ENCODE data around the gene CFAP100.

The CFAP100 gene

DNA sequence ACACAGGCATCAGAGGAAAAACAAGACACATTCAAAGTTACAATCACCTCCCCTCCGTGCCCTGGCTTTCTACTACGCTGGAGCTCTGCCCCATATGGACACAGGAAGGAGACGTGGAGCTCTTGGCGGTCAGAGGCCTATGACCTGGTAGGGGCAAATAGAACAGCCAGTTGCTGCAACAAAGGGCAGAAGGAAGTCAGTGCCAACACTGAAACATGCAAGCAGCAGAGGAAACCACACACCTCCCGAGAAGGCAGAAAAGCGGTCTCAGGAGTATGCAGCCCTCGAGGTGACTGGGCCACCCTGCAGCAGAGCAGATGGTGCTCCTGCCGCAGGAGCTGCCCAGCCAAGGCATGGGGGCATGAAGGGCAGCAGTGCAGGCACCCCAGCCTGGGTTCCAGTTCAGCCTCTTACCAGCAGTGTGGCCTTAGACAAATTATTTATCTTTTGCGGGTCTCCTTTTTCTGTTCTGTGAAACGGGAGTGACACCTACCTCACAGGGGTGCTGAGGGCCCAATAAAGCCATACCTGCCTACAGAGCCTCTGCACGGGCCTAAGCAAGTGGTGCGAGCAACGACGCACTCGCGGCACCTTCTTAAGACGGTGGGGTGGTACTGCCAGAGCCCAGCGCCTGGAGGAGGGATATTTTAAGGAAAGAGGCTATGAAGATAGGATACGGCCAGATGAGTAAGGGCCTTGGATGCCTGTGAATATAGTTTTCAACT lies 72.3 kb downstream of the CFAP100 start:
- DNase-seq: no peak

DNA sequence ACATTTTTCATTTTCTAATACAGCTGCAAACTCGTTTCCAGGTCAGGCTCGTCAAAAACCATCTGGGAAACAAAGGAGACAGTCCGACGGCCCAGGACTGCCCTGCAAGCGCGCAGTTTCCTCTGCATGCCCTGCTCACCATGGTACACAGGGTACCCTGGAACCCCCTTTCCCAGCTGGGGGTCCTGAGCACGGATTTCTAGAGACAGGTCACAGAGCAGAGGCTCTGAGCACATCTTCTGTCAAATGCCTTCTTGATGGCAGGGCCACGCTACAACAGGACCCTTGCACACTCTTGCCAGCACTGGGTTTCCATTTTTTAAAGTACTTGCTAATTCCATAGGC lies 72.9 kb downstream of the CFAP100 start:
- DNase-seq: no peak

DNA sequence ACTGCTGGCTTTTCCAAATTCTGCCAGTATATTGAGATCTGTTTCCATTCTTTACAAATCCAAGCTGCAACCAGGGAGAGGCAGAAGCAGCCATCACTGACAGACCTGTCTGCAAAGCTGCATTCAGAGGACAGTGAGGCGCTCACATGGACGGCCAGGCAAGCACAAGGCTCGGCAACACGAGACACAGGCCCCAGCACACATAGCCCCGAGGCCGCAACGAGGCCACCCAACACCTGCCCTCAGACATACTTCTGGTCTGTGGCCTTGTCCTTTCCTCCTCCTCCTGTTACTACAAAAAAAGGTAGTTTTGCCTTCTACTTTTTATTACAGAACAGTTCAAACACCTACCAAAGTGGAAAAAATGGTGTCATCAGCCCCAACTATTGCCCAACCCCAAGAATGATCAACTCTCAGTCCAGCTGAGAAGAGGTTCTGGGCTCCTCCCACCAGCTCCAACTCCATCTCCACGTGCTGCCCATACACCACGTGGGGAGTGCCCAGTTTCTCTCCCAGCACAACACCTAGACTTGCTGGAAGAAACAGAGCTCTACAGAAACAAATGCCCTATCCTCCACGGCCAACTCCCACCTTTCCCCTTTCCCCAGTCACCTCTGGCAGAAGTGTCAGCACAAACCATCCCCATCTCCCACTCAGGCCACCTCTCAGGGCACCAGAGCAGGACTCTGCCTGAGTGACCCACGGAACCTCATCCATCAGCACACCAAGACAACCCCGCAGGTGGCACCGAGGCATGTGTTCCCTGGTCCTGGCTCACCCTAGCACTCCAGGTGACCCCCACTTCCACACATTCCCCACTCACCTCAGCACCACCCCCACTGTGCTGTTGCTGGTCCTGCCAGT lies 73.6 kb downstream of the CFAP100 start:
- DNase-seq: no peak

DNA sequence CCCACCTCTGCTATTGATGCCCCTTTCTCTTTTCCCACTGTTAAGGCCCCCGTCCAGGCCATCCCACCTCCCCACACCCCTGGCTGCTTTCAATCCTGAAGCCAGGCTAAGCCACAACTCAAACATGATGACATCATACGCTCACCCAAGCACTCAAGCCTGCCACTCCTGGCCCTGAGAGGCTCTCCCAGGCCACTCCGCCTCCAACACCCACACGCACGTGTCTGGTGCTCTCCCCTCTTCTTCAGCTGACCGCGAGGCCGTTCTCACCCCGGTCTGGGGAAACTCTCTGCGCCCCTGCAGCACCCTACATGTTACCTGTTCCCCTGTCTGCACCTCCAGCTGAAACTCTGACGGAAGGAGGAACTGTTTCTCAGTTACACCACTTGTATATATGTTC lies 74.8 kb downstream of the CFAP100 start:
- no peak for DNase-seq

DNA sequence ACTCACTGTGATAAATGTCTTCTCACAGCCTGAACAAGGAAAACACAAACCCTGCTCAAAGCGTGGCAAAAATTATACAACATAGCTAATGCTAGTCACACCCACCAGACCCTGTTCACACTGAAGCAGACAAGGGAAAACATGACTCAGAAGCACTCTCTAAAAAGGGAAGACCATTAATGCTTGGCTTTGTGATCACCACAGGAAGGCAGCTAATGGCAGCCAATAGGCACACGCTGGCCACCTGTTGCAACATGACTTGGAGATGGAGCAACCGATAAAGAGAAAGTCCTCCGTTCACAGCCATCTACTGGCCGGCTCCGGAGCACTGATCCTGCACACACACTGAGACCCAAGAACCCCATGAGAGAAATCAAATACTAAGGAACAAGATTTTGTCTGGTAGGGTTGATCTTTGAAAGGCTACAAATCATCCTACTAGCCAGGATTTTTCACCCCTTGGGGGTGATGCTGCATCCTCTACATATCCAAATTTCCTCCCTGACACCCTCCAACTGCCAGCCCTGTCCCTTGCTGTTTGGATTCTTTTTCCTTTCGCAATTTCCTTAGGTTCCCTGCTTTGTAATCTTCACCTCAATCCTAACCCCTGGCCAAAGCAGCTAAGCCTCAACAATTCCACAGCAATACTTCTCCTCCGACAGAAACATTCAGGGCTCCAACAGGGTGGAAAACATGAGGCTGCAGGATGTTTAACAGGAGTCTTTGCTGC lies 77.7 kb downstream of the CFAP100 start:
- DNase-seq: peak; percentile 63

DNA sequence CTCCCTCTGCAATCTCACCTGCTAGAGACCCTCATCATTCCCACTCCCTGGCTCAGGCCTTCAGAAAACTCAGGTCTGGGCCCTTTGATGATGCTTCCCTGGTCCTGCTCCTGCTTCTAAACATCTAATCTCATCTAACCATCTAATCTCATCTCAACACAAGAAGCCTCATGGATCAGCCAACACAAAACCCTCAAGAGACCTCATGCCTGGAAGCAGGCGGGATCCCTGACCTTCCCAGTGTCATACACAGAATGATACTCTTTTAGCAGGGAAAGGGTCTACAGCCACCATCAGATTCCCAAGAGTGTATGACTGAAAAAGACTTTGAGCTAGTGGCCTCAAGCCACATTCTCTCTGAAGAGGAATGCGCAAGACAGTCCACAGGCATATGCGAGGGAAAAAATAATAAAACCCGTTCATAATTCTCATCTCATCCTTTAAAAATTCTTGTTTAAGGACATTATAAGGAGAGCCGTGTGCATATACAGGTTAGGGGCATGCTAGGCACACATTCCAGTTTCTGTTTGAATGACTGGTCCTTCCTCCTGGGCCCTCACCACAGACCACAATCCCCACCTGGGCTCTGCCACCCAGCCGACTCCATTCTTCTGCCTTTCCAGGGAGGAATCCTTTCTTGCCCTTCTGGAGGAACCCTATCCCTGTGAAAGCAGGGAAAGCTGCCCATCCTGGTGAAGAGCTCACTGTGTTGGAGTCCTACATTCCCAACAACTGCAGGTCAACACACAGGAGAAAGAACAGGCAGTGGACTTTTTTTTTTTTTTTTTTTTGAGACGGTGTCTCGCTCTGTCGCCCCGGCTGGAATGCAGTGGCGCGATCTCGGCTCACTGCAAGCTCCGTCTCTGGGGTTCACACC lies 78.8 kb downstream of the CFAP100 start:
- no peak for DNase-seq

DNA sequence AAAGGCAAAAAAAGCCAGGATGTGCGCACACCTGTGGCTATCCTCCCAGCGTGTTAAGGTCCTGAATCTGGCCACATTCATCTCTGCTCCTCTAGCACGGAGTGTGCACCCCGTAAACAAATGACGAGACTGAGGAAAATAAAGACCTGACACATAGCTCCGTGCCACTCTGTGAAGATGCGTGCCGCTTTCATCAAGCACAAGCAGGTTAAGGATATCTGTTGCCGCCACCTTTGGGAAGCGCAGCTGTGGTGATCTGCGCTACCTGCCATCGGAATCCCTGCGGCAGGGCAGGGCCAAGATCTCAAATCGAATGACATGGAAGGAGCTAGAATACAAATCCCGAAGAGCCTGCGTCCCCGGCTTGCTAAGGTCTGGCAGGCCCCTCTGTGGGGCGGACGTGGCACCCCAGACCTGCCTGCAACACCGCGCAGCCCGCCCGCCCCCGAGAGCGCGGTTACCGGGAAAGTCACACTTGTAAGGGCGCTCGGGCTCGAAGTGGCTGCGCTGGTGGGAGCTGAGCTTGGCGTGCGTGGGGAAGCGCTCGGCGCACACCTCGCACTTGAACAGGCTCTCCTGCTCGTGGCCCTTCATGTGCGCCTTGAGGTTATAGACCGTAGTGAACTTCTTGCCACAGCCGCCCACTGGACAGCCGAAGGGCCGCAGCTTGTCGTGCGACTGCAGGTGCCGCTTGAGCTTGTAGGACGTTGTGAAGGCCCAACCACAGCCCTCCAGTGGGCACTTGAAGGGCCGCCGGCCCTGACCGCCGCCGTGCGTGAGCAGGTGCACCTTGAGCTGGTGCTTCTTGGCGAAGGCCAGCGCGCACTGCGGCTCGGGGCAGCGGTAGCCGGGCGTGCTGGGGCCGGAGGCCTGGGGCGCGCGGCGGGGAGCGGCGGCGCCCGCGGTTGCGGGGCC lies 80.0 kb downstream of the CFAP100 start:
- DNase-seq: no peak

DNA sequence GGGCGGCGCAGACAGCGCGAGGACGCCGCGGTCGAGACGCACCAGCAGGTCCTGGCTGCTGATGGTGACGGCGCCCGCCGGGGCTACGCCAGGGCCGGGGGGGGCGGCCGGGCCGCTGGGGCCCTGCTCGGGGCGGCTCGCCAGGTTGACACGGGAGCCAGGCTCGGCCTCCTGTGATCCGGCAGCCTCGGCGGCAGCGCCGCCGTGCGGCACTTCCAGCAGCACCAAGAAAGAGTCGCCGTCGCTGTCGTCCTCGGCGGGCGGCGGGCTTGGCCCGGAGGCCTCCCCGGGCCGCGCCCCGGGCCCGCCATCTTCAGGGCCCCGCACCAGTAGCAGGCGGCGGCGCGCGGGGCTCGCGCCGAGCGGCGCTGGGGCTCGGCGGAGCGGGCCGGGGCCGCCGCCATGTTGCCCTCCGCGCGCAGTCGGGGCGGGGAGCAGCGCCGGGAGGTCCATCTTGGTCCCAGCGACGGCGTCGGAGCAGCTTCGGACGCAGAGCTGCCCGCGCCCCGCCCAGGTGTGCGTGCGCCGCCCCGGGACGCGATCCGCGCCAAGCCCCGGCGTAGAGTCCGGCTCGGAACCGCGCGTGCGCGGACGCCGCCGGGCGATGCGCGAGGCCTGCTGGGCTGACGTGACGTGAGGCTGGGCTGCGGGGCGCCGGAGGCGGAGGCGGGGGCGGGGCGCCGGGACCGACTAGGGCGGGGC lies 80.9 kb downstream of the CFAP100 start, which contains the start of gene ZXDC:
TSS of gene ZXDC (minus strand) at position 479 of the 702 bp plus-strand sequence. CDS start at position 453, 26 bp downstream.
- DNase-seq: peak; percentile 85

DNA sequence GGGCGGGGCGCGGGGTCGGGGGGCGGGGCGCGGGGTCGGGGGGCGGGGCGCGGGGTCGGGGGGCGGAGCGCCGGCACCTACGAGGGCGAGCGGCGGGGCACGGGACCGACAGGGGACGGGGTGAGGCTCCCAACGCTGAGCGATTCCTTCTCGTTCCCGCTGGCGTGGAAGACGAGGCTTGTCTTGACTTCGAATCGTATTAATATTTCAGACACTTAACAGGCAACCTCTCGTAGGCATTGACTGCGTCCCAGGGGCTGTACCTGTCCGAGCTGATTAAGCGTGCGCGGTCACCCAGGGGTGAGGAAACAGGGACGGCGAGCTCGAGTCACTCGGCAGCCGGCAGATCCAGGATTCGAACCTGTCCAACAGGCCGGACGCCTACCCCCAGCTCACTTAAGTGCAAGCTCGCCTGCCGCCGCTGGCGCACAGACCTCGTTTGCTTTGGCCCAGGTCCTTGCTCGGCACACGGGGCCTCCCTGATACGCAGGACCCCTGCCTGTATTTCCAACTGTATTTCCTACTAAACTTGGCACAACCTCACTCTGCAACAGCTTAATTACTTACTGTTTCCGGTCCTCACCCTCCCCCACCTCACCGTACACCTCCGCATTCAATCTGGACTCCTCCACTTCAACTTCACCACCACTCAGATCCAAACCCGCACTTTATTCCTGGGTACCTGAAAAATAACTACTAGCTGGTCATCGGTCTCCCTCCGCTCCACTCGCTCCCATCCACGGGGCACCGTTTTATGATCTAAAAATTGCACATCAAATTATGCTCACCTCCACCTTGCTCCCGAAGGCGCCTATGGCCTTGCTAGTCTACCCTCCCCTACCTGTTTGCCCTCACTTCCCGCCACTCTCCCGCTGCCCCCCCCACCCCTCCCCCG lies 81.7 kb downstream of the CFAP100 start:
- DNase-seq: peak; percentile 49

DNA sequence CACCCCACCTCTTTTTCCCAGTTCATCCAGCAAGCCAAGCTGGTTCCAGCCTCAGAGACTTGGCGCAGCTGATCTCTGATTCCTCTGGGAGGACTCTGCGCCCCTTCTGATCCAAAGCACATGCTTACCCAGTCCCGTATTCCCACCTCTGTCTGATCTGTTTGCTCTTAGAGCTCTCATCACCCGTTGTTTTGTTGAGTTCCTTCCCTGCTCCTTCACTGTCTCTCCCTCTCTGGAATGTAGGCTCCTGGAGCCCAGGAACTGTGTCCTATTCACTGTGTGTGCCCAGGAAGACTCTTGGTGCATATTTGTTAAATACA lies 82.3 kb downstream of the CFAP100 start:
- no peak for DNase-seq

DNA sequence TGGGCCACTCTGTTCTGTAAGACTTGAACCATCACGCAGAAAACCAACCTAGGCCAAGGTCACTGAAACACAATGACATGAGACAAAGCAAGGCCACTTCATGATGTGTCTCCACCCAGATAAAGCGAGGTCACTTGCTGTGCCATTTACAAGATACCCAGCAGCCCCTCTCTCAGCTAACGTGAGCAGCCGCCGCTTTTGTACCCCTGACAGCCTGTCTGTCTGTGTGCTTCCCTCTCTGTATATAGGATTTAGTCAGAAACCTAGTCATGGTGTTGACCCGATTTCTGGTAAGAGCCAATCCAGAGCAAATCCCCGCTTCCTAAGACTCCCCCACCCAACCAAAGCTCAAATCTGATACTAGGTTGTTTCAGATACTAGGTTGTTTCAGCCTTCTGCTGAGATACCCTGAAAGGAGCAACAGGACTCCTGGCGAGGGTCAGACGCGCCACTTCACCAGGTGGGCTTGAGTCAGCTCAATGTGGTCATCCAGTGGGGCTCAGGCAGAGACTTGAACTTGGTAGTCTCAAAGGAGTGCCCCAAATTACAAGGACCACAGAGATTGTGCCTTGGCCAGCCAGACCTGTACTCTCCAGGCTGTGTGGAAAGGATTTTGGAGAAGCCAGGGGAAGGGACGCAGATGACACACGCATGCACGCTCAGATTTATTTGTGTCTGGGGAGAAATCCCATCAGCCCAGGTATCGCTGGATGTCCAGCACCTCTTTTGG lies 84.0 kb downstream of the CFAP100 start:
- no peak for DNase-seq

DNA sequence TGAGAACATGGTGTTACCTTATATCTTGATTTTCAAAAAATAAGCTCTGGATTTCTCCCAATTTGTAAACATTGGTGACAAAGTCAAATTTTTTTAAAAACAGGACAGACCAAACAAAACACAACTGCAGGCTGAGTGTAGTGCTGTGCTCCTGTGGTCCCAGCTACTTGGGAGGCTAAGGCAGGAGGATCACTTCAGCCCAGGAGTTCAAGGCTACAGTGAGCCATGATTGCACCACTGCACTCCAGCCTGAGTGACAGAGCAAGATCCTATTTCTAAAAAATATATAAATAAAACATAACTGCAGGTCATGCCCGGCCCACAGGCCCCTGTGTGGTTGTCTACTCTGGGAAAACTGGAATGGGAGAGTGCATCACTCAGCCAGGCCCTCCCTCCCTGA lies 84.9 kb downstream of the CFAP100 start:
- DNase-seq: no peak

DNA sequence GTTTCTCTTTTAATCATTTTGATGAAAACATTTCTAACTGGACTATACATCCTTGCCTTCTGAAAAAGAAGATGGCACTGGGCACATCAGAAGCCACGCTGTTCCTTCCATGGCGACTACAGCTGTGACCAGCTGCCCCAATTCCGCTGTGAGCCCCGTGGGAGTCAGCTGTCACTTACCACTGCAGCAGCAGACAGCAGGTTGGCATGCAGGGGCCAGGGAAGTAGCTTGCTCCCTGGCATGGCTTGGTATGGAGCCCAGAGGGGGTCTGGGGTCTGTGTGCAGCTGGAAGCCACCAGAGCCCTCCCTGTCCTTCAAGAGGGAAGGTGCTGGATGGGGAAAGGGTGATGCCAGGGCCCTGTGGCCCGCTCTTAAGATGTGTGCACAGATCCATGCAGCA lies 85.5 kb downstream of the CFAP100 start:
- DNase-seq: no peak

DNA sequence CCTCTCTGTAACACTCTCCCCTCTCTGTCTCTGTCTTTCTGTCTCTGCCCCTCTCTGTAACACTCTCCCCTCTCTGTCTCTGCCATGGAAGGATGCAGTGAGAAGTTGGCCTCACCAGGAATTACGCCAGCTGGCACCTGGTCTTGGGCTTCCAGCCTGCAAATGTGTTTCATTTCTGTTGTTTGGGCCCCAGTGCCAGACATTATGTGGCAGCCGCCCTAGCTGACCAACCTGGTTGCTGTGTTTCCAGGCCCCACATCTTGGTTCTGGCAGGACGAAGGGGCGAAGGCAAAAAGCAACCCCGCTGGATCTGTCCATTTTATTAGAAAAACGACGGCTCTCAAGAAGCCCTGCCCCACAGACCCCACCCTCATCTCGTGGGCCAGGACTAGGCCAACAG lies 86.2 kb downstream of the CFAP100 start:
- no peak for DNase-seq

DNA sequence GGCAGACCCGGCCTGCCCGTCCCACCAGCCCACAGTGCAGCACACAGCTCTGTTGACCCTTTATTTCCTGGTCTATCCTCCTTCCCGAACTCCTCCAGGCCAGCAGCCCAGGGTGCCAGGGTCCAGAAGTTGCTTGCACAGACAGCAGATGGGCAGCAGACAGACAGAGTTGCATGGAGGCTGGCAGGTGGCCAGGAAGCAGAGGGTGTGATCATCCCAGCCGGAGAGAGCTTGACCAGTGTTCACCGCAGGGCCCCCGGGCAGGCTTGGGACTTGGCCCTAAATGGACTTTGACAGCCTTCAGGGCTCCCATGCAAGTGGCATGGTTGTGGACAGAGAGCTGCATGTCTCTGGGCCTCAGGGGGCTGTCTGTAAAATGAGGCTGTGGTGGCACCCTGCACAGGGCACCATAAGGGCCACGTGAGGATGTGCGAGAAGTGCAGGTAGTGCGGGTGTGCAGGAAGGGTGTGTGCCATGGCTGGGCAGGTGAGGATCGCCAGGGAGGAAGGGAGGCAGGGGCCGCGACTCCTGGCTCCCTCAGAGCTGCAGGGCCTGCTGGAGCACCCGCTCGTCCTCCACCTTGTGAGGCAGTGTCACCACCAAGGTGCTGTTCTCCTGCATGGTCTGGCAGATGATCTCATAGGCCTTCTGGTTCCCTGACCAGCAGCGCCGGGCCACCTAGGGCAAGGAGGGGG lies 87.2 kb downstream of the CFAP100 start:
- no peak for DNase-seq

DNA sequence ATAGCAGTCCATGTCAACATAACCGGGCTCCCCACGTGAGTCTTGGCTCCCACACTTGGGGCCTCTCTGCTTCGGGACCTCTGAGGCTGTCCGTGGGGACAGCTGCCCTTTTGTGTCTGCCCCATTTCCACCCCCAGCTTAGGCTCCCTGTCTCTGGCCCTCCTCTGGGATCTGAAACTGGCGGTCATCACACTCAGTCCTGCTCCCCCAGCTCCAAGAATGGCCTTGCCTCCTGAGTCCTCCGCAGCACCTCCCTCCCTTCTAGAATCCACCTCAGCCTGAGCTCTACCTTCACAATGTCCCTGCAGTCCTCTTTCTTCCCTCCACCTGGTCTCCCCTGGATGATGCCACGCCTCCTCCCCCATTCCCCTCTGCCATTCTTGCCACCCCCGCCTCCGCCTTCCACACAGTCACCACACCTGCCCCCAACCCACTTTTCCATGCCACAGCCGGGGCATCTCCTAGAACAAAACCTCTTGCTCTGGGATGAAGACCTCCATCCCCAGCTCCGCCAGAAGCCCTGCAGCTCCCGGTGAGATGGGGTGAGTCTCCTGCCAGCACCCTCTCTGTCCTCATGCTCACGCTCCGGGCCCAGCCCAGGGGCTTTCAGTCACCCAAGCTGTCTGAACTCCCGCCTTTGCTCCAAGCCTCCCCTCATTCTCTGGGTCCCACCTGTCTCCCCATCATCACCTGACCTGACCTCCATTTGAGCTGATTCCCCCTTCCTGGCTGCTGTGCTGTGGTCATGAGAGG lies 88.0 kb downstream of the CFAP100 start:
- DNase-seq: no peak

DNA sequence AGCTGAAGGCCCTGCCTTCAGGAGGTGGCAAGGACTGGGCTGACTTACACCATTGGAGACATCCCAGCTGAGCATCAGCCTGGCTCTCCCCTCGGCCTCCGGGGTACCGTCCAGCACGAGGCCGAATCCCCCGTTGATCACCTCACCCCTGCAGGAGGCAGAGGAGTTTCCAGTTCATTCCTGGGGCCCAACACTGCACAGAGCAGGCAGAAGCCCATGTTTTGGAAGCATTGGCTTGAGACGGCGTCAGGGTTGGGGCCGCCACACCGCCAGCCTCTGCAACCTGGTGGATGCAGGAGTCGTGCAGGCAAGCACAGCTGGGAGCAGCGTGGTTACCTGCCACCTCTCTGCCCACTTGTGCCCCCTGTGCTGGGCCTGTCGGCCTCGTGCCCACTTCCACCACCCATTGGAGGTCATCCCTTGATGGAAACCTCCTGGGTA lies 88.6 kb downstream of the CFAP100 start:
- DNase-seq: no peak

DNA sequence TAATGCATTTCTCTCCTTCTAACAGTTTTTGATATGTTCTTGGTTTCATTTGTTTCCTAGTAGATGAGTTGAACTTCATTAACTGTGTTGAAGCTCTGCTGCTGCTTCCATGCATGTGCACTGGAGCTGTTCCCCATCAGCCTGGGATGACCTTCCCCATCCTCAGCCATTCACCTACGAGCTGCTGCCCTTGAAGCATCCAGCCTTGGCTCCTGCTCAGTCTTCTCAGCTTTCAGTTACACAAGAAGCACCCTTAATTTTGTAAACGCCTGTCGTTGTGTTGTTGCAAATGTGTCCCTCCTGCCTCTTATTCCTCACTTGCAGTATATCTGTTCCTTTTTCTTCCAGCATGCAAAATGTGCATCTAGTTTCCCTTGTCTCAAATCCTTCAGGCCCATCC lies 89.4 kb downstream of the CFAP100 start:
- DNase-seq: no peak

All from kidney glomerular epithelial cell (primary cell).